Endothelial cell of umbilical vein (primary cell): Measurements from ENCODE around the gene PHF23.

Experiments
- CTCF ChIP-seq, 2 donors: IDR thresholded peaks; 1 replicate in 1 of 2; 2 replicates in 1 of 2; pipeline ENCODE4 v1.5.1; 2011; ENCODE audit warnings: low read length in 2 of 2, mild to moderate bottlenecking in 2 of 2, moderate library complexity in 2 of 2, control low read depth in 1 of 2, inconsistent platforms in 1 of 2, low read depth in 1 of 2; ENCODE audit not compliant: insufficient read depth in 1 of 2; ENCODE audit errors: extremely low read depth in 1 of 2
- EZH2 ChIP-seq: IDR thresholded peaks from 2 replicates; pipeline ENCODE4 v1.6.1; 2012; ENCODE audit warnings: borderline replicate concordance, low read depth, mild to moderate bottlenecking, moderate library complexity, low read length, inconsistent platforms; ENCODE audit not compliant: severe bottlenecking
- GATA2 ChIP-seq: IDR thresholded peaks from 2 replicates; pipeline ENCODE4 v1.7.0; 2011; ENCODE audit warnings: low read depth, mild to moderate bottlenecking, moderate library complexity, mixed read lengths, low read length; ENCODE audit not compliant: insufficient read length, insufficient read depth
- POLR2A ChIP-seq: IDR thresholded peaks from 2 replicates; pipeline ENCODE4 v1.6.1; 2012; ENCODE audit warnings: low read depth, mild to moderate bottlenecking, control low read depth, low read length
- POLR2AphosphoS5 ChIP-seq: IDR thresholded peaks from 2 replicates; pipeline ENCODE4 v1.6.1; 2012; ENCODE audit warnings: low read depth, mild to moderate bottlenecking, control low read depth, low read length, moderate library complexity; ENCODE audit not compliant: insufficient read depth
- TF ChIP-seq, protein P1 (sequence below): IDR thresholded peaks from 2 replicates; pipeline ENCODE4 v1.6.1; 2011; ENCODE audit not compliant: insufficient read depth, insufficient read length

DNA sequence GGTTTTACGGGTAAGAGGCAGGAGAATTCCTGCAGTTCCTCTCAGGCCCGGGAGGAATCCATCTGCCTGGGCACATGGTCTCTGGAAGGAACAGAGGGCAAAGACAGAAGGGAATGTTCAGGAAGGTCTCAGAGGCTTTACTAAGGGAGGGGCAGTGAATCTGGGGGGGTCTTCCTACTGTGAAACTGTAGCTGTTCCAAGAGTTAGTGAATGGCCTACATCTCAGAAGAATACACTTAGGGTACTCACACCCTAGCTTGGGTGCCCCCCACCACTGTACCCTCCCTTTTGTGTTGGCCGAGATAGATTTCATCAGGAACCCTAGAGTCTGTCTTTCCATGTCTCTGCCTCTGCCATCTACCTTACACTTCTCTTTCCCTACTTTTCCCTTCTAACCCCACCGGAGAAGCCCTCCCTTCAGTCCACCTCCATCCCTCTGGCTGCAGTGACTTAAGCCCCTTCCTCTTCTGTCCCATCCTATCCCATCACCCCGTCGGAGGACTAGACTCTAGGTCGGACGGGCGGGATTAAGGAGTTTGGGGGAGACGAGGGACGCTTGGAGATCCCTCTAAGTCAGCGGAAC is 19.9 kb downstream of the PHF23 start:
- TF ChIP-seq CTCF (IDR thresholded peaks at IDR 0.05; ENCODE audit: extremely low read depth in 1 of 2, insufficient read depth in 1 of 2, low read depth in 1 of 2, low read length in 2 of 2) (no peak), POLR2A (no peak), GATA2 (no peak), POLR2AphosphoS5 (no peak), EZH2 (no peak)
- TF ChIP-seq, protein P1, sequence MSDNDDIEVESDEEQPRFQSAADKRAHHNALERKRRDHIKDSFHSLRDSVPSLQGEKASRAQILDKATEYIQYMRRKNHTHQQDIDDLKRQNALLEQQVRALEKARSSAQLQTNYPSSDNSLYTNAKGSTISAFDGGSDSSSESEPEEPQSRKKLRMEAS, result no peak
